A549 (cell line): ENCODE results near the gene MAMLD1. TPM values are rescaled to one million over a fixed set of nuclear protein-coding genes. Genes with fewer than 3 reads are reported as not detected.

Source experiments
- ATAC-seq, 2 experiments: fragments of 200-7000 bp in 1 of 2; fragments of >200 bp in 1 of 2; cut with Nextera tagmentation in 1 of 2; cut with Tn5 transposase in 1 of 2; 3 replicates each; pipeline versions ENCODE4 v1.8.0 to v1.9.1; 2018 to 2020; ENCODE audit warnings: mild to moderate bottlenecking in 1 of 2, moderate library complexity in 1 of 2
- CTCF ChIA-PET: fragments of 300-600 bp; sonication (Branson Sonifier 250); formaldehyde crosslinking; extraction: SDS; loops from one replicate; lab custom pipeline; 2021; ENCODE audit warnings: antibody characterized with exemption, inconsistent platforms; lab: Yijun Ruan, JAX
- POLR2A ChIA-PET: fragments of 350-600 bp; formaldehyde crosslinking; extraction: SDS; loops from one replicate; lab custom pipeline; 2021; ENCODE audit warnings: antibody characterized with exemption, inconsistent platforms; lab: Yijun Ruan, JAX
- DNase-seq, 2 experiments: peaks; one replicate each; pipeline versions ENCODE4 v3.0.0 to v3.0.0-alpha.2; 2011 to 2016; ENCODE audit warnings: low read depth in 1 of 2, low spot score in 1 of 2
- FAIRE-seq: peaks from 2 replicates; lab custom pipeline; 2011; peaks lifted over from hg19 to GRCh38; lab: Jason Lieb, UNC
- H3K27ac ChIP-seq, 2 experiments: fragments of >200 bp; sonication (Bioruptor Twin); formaldehyde crosslinking; 3 replicates each; pipeline ENCODE4 v1.5.1; 2016 to 2017
- H3K4me1 ChIP-seq: fragments of >200 bp; sonication (Bioruptor Twin); formaldehyde crosslinking; 3 replicates; pipeline ENCODE4 v1.6.1; 2016
- H3K4me2 ChIP-seq: fragments of >200 bp; sonication (Bioruptor Twin); formaldehyde crosslinking; 3 replicates; pipeline ENCODE4 v1.6.1; 2016
- H3K4me3 ChIP-seq: fragments of >200 bp; sonication (Bioruptor Twin); formaldehyde crosslinking; 3 replicates; pipeline ENCODE4 v1.5.1; 2016
- H3K9me3 ChIP-seq: fragments of >200 bp; sonication (Bioruptor Twin); formaldehyde crosslinking; 3 replicates; pipeline ENCODE4 v1.6.1; 2016
- BHLHE40 ChIP-seq: IDR thresholded peaks from 2 replicates; pipeline ENCODE4 v1.6.1; 2012; ENCODE audit warnings: low read depth, low read length, inconsistent platforms
- CHD4 ChIP-seq: fragments of 200-600 bp; sonication (generic); IDR thresholded peaks from 2 replicates; pipeline ENCODE4 v1.6.1; 2016; ENCODE audit warnings: antibody characterized with exemption, mild to moderate bottlenecking, borderline replicate concordance
- CTCF ChIP-seq: fragments of >200 bp; sonication (Bioruptor Twin); formaldehyde crosslinking; IDR thresholded peaks from 3 replicates; pipeline ENCODE4 v1.5.1; 2016
- E2F6 ChIP-seq: IDR thresholded peaks from 2 replicates; pipeline ENCODE4 v1.6.1; 2012; ENCODE audit warnings: low read depth, borderline replicate concordance
- EHMT2 ChIP-seq: fragments of 200-600 bp; sonication (generic); IDR thresholded peaks from 2 replicates; pipeline ENCODE4 v1.6.1; 2016; ENCODE audit warnings: antibody characterized with exemption, low read depth, mild to moderate bottlenecking, moderate library complexity
- FOSB ChIP-seq: fragments of 250-450 bp; sonication (Bioruptor Pico); IDR thresholded peaks from 2 replicates; pipeline ENCODE4 v1.5.0; 2020; ENCODE audit warnings: mild to moderate bottlenecking, moderate library complexity
- FOXS1 ChIP-seq: fragments of 250-450 bp; sonication (Bioruptor Pico); IDR thresholded peaks from 2 replicates; pipeline ENCODE4 v1.5.0; 2020; ENCODE audit warnings: mild to moderate bottlenecking, moderate library complexity
- GATA3 ChIP-seq: IDR thresholded peaks from 2 replicates; pipeline ENCODE4 v1.6.1; 2012; ENCODE audit warnings: borderline replicate concordance
- HOXA7 ChIP-seq: fragments of 250-450 bp; sonication (Bioruptor Pico); IDR thresholded peaks from 2 replicates; pipeline ENCODE4 v1.5.0; 2020; ENCODE audit warnings: mild to moderate bottlenecking, moderate library complexity
- HOXB5 ChIP-seq: fragments of 250-450 bp; sonication (Bioruptor Pico); IDR thresholded peaks from 2 replicates; pipeline ENCODE4 v1.5.0; 2020; ENCODE audit warnings: mild to moderate bottlenecking, moderate library complexity
- KDM1A ChIP-seq: fragments of 200-600 bp; sonication (generic); IDR thresholded peaks from 2 replicates; pipeline ENCODE4 v1.6.1; 2016; ENCODE audit warnings: low read depth, mild to moderate bottlenecking
- NFE2L2 ChIP-seq: fragments of 150-350 bp; conservative IDR thresholded peaks from 2 replicates; pipeline ENCODE4 v1.6.1; 2014; ENCODE audit warnings: low read length
- NPAS2 ChIP-seq: fragments of 250-450 bp; sonication (Bioruptor Pico); IDR thresholded peaks from 2 replicates; pipeline ENCODE4 v1.8.0; 2022; ENCODE audit warnings: mild to moderate bottlenecking, moderate library complexity, borderline replicate concordance
- NR3C1 ChIP-seq: fragments of >200 bp; sonication (Bioruptor Twin); formaldehyde crosslinking; IDR thresholded peaks from 3 replicates; pipeline ENCODE4 v1.6.1; 2017
- PHF8 ChIP-seq: fragments of 200-600 bp; sonication (generic); IDR thresholded peaks from 2 replicates; pipeline ENCODE4 v1.6.1; 2016; ENCODE audit warnings: low read depth, mild to moderate bottlenecking, antibody characterized with exemption, moderate library complexity, borderline replicate concordance
- SREBF2 ChIP-seq: fragments of 450-650 bp; IDR thresholded peaks from 2 replicates; pipeline ENCODE4 v1.6.1; 2014; ENCODE audit warnings: mild to moderate bottlenecking, moderate library complexity
- TFCP2L1 ChIP-seq: fragments of 250-450 bp; sonication (Bioruptor Pico); IDR thresholded peaks from 2 replicates; pipeline ENCODE4 v1.5.0; 2021; ENCODE audit warnings: mild to moderate bottlenecking
- TP53 ChIP-seq: fragments of 250-450 bp; sonication (Bioruptor Pico); IDR thresholded peaks from 2 replicates; pipeline ENCODE4 v1.5.0; 2021; ENCODE audit warnings: mild to moderate bottlenecking, moderate library complexity
- ZFP36 ChIP-seq: fragments of 450-650 bp; IDR thresholded peaks from 2 replicates; pipeline ENCODE4 v1.6.1; 2014; ENCODE audit warnings: borderline replicate concordance; ENCODE audit not compliant: partially characterized antibody
- ZNF302 ChIP-seq: fragments of 250-450 bp; sonication (Bioruptor Pico); IDR thresholded peaks from 2 replicates; pipeline ENCODE4 v1.9.0; 2021; ENCODE audit warnings: inconsistent platforms, mild to moderate bottlenecking, moderate library complexity
- ZSCAN20 ChIP-seq: fragments of 250-450 bp; sonication (Bioruptor Pico); IDR thresholded peaks from 2 replicates; pipeline ENCODE4 v1.8.0; 2022; ENCODE audit warnings: mild to moderate bottlenecking, moderate library complexity
- WGBS: methylation state at CpG from one replicate; pipeline ENCODE4 v1.1.6; 2017; ENCODE audit errors: missing lambda C conversion rate; 5-methylcytosine and 5-hydroxymethylcytosine counted together
- polyA plus RNA-seq, 4 experiments: library from polyadenylated mRNA; depleted of rRNA in 3 of 4; stranded (reverse); fragments of >200 nt; fragmentation: RNase III in 1 of 4; extraction: RNeasy Plus Mini Kit Qiagen cat#74134 plus additional on column Dnase treatment in 1 of 4; gene quantifications; 2 replicates in 3 of 4; 3 replicates in 1 of 4; pipeline ENCODE4 v1.2.3, GENCODE V29; 2011 to 2017
- TF ChIP-seq, protein P1 (sequence below): fragments of 150-350 bp; IDR thresholded peaks from 2 replicates; pipeline ENCODE4 v1.6.1; 2014; ENCODE audit warnings: low read depth, mild to moderate bottlenecking, low read length
- TF ChIP-seq, protein P2 (sequence below): IDR thresholded peaks from 2 replicates; pipeline ENCODE4 v1.6.1; 2012

Gene MAMLD1
- polyA plus RNA-seq, 2 of the 4 experiments (the other 2 are of a cell fraction) = 1.2 to 2.3 TPM

DNA sequence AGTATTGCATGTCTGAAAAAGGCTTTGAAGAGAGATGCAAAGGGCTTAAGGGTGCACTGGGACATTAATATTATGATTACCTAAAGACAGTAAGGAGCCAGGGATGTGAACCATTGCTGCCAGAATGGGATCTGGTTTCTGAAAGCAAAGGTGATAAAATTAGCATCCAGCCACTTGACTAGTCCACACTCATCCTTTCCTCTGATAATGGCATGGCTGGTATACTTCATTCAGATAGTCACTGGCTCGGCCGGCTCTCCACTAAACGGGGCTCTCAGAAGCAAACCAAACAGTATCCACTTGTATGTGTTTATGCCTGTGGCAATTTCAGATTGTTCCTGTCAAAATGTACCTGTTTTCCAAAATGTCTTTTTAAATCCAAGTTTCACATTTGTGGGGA is 46.4 kb downstream of the MAMLD1 start:
- DNase-seq = no peak
- CTCF ChIA-PET = no interaction called here
- Histone ChIP-seq H3K9me3 (no peaks in the 10 kb centered on the region), H3K27ac (no peak overlapping the region), H3K4me2 (no peak overlapping the region)
- TF ChIP-seq NPAS2 (CRISPR knock-in tag) = no peak
- no peak for TF ChIP-seq E2F6
- TF ChIP-seq, protein P1, sequence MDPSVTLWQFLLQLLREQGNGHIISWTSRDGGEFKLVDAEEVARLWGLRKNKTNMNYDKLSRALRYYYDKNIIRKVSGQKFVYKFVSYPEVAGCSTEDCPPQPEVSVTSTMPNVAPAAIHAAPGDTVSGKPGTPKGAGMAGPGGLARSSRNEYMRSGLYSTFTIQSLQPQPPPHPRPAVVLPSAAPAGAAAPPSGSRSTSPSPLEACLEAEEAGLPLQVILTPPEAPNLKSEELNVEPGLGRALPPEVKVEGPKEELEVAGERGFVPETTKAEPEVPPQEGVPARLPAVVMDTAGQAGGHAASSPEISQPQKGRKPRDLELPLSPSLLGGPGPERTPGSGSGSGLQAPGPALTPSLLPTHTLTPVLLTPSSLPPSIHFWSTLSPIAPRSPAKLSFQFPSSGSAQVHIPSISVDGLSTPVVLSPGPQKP = no peak
- TF ChIP-seq, all 56 proteins: peak for 0
- POLR2A ChIA-PET = no interaction called here
- Histone ChIP-seq H3K4me3 (no peak overlapping the region), H3K4me1 (no peaks in the 10 kb centered on the region)
- 88% methylated on average over 3 of the region's 3 CpGs for WGBS
- FAIRE-seq (no peak), ATAC-seq (no peak)

DNA sequence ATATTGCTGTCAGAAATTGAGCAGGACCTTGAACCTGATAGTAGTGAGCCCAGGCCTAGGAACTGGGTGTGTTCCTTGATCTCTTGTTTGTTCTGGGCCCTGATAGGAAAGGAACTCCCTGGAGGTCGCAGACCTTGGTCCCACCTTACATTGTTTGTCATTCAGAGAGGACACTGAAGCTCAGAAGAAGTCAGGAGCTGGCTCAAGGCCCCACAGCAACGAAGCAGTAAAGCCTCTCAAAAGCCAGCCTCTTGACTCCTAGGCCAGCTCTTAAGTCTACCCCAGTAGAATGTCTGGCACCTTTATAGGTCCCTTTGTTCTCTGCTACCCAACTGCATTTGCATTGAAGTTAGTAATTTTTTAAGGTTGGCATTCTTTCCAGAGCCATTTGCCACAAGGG is 46.8 kb downstream of the MAMLD1 start:
- CTCF ChIA-PET = no interaction called here
- POLR2A ChIA-PET = no interaction called here
- no peak for FAIRE-seq

GRCh38 chrX:150410513-150410912 is 47.4 kb downstream of the MAMLD1 start:
- POLR2A ChIA-PET = no interaction called here
- no peak for DNase-seq
- Histone ChIP-seq H3K4me1 (no peaks in the 10 kb centered on the region), H3K27ac (no peak overlapping the region), H3K4me3 (no peak overlapping the region), H3K4me2 (no peak overlapping the region), H3K9me3 (no peaks in the 10 kb centered on the region)
- CTCF ChIA-PET = no interaction called here
- WGBS = 100% methylated on average over 2 of the region's 2 CpGs
- ATAC-seq = no peak
- FAIRE-seq = no peak
- no peak for TF ChIP-seq EHMT2
- TF ChIP-seq, protein P2, sequence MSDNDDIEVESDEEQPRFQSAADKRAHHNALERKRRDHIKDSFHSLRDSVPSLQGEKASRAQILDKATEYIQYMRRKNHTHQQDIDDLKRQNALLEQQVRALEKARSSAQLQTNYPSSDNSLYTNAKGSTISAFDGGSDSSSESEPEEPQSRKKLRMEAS = no peak
- TF ChIP-seq TP53 (CRISPR knock-in tag) = no peak
- no peak for TF ChIP-seq ZFP36
- TF ChIP-seq NR3C1 = no peak
- TF ChIP-seq PHF8 = no peak
- no peak for TF ChIP-seq TFCP2L1 (CRISPR knock-in tag)
- no peak for TF ChIP-seq HOXA7
- TF ChIP-seq KDM1A = no peak
- TF ChIP-seq CHD4 = no peak
- no peak for TF ChIP-seq SREBF2
- TF ChIP-seq HOXB5 (CRISPR knock-in tag) = no peak
- no peak for TF ChIP-seq FOXS1 (CRISPR knock-in tag)

More for the DNA sequence above, 46.8 kb downstream of the MAMLD1 start:
- Histone ChIP-seq H3K4me3 (no peak overlapping the region), H3K4me2 (no peak overlapping the region), H3K27ac (no peak overlapping the region), H3K4me1 (no peaks in the 10 kb centered on the region), H3K9me3 (no peaks in the 10 kb centered on the region)
- ATAC-seq = no peak
- DNase-seq = no peak
- TF ChIP-seq, protein P1 = no peak
- no peak for TF ChIP-seq GATA3
- TF ChIP-seq FOSB (CRISPR knock-in tag) = no peak
- no peak for TF ChIP-seq BHLHE40
- TF ChIP-seq CTCF = no peak
- no peak for TF ChIP-seq ZFP36
- TF ChIP-seq ZNF302 = no peak
- no peak for TF ChIP-seq TP53 (CRISPR knock-in tag)
- TF ChIP-seq NFE2L2 = no peak
- TF ChIP-seq ZSCAN20 (CRISPR knock-in tag) = no peak
- 66% methylated on average over 2 of the region's 2 CpGs for WGBS
